Endothelial cell of umbilical vein (primary cell): ENCODE measurements around the gene SCUBE3. TPM values are rescaled to one million over a fixed set of nuclear protein-coding genes. Genes with fewer than 3 reads are reported as not detected.

Experiments used
- BruUV-seq: library from RNA; stranded (reverse); fragments of 400-500 nt; replicated peaks from 2 replicates; lab custom pipeline; 2021; lab: Mats Ljungman, UMichigan
- CTCF ChIA-PET: fragments of 300-600, 350-600 bp; sonication (Branson Sonifier 250); formaldehyde crosslinking; loops from one replicate; lab custom pipeline; 2021; ENCODE audit warnings: antibody characterized with exemption, inconsistent platforms; lab: Charles Lee
- POLR2A ChIA-PET: fragments of 300-600, 350-600 bp; sonication (Branson Sonifier 250); formaldehyde crosslinking; loops from one replicate; lab custom pipeline; 2021; ENCODE audit warnings: antibody characterized with exemption, inconsistent platforms; lab: Charles Lee
- DNase-seq: peaks from one replicate; pipeline ENCODE4 v3.0.0-alpha.2; 2011; ENCODE audit warnings: low read depth, low spot score
- FAIRE-seq: peaks from 2 replicates; lab custom pipeline; 2011; peaks lifted over from hg19 to GRCh38; lab: Jason Lieb, UNC
- H2AFZ ChIP-seq: 2 replicates; pipeline ENCODE4 v1.6.0; 2012; ENCODE audit warnings: low read depth, low read length, control low read depth, inconsistent platforms
- H3K27ac ChIP-seq: 2 replicates; pipeline ENCODE4 v1.5.1; 2011; ENCODE audit warnings: low read depth, mild to moderate bottlenecking, control low read depth, low read length, moderate library complexity; ENCODE audit not compliant: insufficient read depth
- H3K27me3 ChIP-seq, 2 experiments: 2 replicates each; pipeline versions ENCODE4 v1.6.0 to v1.6.1; 2011; ENCODE audit warnings: low read length in 2 of 2, mixed read lengths in 1 of 2; ENCODE audit not compliant: control insufficient read depth in 2 of 2, insufficient read depth in 2 of 2
- H3K36me3 ChIP-seq, 2 experiments: 2 replicates in 1 of 2; 3 replicates in 1 of 2; pipeline ENCODE4 v1.5.1; 2011; ENCODE audit warnings: low read length in 2 of 2, mild to moderate bottlenecking in 1 of 2, moderate library complexity in 1 of 2; ENCODE audit not compliant: control insufficient read depth in 2 of 2, insufficient read depth in 2 of 2; ENCODE audit errors: extremely low read depth in 1 of 2
- H3K4me1 ChIP-seq: 3 replicates; pipeline ENCODE4 v1.5.1; 2011; ENCODE audit warnings: mild to moderate bottlenecking, low read length; ENCODE audit not compliant: control insufficient read depth, insufficient read depth; ENCODE audit errors: extremely low read depth
- H3K4me2 ChIP-seq: 2 replicates; pipeline ENCODE4 v1.6.1; 2011; ENCODE audit warnings: low read length, control low read depth, mixed read lengths; ENCODE audit not compliant: insufficient read depth
- H3K4me3 ChIP-seq, 3 experiments: fragments of 200-600 bp in 1 of 3; sonication (generic), shearing (Covaris generic) in 1 of 3; replicated peaks in 1 of 3; 2 replicates each; pipeline ENCODE4 v1.5.1; 2011 to 2016; ENCODE audit warnings: control low read depth in 3 of 3, low read length in 3 of 3, mild to moderate bottlenecking in 2 of 3, inconsistent platforms in 1 of 3, low read depth in 1 of 3, moderate library complexity in 1 of 3; ENCODE audit not compliant: insufficient read depth in 1 of 3
- H3K79me2 ChIP-seq: 2 replicates; pipeline ENCODE4 v1.6.0; 2012; ENCODE audit warnings: low read length, inconsistent platforms; ENCODE audit not compliant: control insufficient read depth, insufficient read depth
- H3K9ac ChIP-seq: replicated peaks from 2 replicates; pipeline ENCODE3; 2011; ENCODE audit warnings: low read length, control low read depth; ENCODE audit not compliant: insufficient read depth; ENCODE audit errors: extremely low read depth
- H3K9me1 ChIP-seq: replicated peaks from 3 replicates; pipeline ENCODE4 v1.6.0; 2011; ENCODE audit warnings: mild to moderate bottlenecking, low read length; ENCODE audit not compliant: control insufficient read depth, insufficient read depth; ENCODE audit errors: extremely low read depth
- H3K9me3 ChIP-seq: replicated peaks from 2 replicates; pipeline ENCODE4 v1.5.1; 2012; ENCODE audit warnings: low read length, inconsistent platforms; ENCODE audit not compliant: control insufficient read depth, insufficient read depth
- H4K20me1 ChIP-seq: replicated peaks from 2 replicates; pipeline ENCODE3; 2011; ENCODE audit warnings: mild to moderate bottlenecking, low read length; ENCODE audit not compliant: control insufficient read depth, insufficient read depth; ENCODE audit errors: extremely low read depth
- EZH2 ChIP-seq: IDR thresholded peaks from 2 replicates; pipeline ENCODE4 v1.6.1; 2012; ENCODE audit warnings: borderline replicate concordance, low read depth, mild to moderate bottlenecking, moderate library complexity, low read length, inconsistent platforms; ENCODE audit not compliant: severe bottlenecking
- FOS ChIP-seq: IDR thresholded peaks from 2 replicates; pipeline ENCODE4 v1.6.1; 2011; ENCODE audit warnings: mild to moderate bottlenecking, low read length, moderate library complexity, borderline replicate concordance; ENCODE audit not compliant: insufficient read depth
- GATA2 ChIP-seq: IDR thresholded peaks from 2 replicates; pipeline ENCODE4 v1.7.0; 2011; ENCODE audit warnings: low read depth, mild to moderate bottlenecking, moderate library complexity, mixed read lengths, low read length; ENCODE audit not compliant: insufficient read length, insufficient read depth
- JUN ChIP-seq: IDR thresholded peaks from 2 replicates; pipeline ENCODE4 v1.6.1; 2011; ENCODE audit warnings: borderline replicate concordance, low read depth; ENCODE audit not compliant: insufficient read length, insufficient read depth
- MYC ChIP-seq: IDR thresholded peaks from one replicate; pipeline ENCODE4 v1.6.1; 2011; ENCODE audit warnings: mild to moderate bottlenecking, low read depth, low read length
- POLR2A ChIP-seq: IDR thresholded peaks from 2 replicates; pipeline ENCODE4 v1.6.1; 2012; ENCODE audit warnings: low read depth, mild to moderate bottlenecking, control low read depth, low read length
- POLR2AphosphoS5 ChIP-seq: IDR thresholded peaks from 2 replicates; pipeline ENCODE4 v1.6.1; 2012; ENCODE audit warnings: low read depth, mild to moderate bottlenecking, control low read depth, low read length, moderate library complexity; ENCODE audit not compliant: insufficient read depth
- dilution Hi-C: fragments of 300-500 bp; cut with MboI; formaldehyde crosslinking; loops from one replicate; pipeline ENCODE4 v1.15.0; 2019; ENCODE audit warnings: low sequenced_read_pairs; ENCODE audit not compliant: extremely low pct_ligation_motif_present
- intact Hi-C: fragments of 100-400 bp; cut with micrococcal nuclease; formaldehyde crosslinking; loops from one replicate; pipeline ENCODE4 v1.10.0; 2022
- polyA plus RNA-seq, 4 experiments: library from polyadenylated mRNA; depleted of rRNA in 3 of 4; stranded (reverse) in 3 of 4; unstranded in 1 of 4; fragments of >200 nt; gene quantifications; 2 replicates each; pipeline versions ENCODE4 v1.2.1 to v1.2.3, GENCODE V29; 2011 to 2012; ENCODE audit warnings: missing spikeins in 1 of 4
- total RNA-seq: library from RNA; stranded (reverse); gene quantifications from 2 replicates; pipeline ENCODE4 v1.2.3, GENCODE V29; 2021
- TF ChIP-seq, protein P1 (sequence below), 2 donors: IDR thresholded peaks; 1 replicate in 1 of 2; 2 replicates in 1 of 2; pipeline ENCODE4 v1.5.1; 2011; ENCODE audit warnings: low read length in 2 of 2, mild to moderate bottlenecking in 2 of 2, moderate library complexity in 2 of 2, control low read depth in 1 of 2, inconsistent platforms in 1 of 2, low read depth in 1 of 2; ENCODE audit not compliant: insufficient read depth in 1 of 2; ENCODE audit errors: extremely low read depth in 1 of 2
- TF ChIP-seq, protein P2 (sequence below): IDR thresholded peaks from 2 replicates; pipeline ENCODE4 v1.6.1; 2011; ENCODE audit not compliant: insufficient read depth, insufficient read length

Gene SCUBE3
- total and polyA plus RNA-seq, 2 donors (not counting 3 experiments of a cell fraction or from before 2014, with no cell fraction given), result 1.1 to 1.5 TPM

GRCh38 chr6:35181308-35181932 lies 32.3 kb upstream of the SCUBE3 start:
- peak; percentile 55 for FAIRE-seq
- Histone ChIP-seq H3K27ac (no peak overlapping the region), H3K36me3 (no peaks in the 10 kb centered on the region), H3K9ac (no peak overlapping the region), H3K4me2 (peak overlapping the region; percentile 53), H3K27me3 (peaks cover 0 to 3% of the 10 kb centered on the region in 2 experiments), H2AFZ (peak overlapping the region; percentile 54), H3K4me3 (no peak overlapping the region), H3K79me2 (no peaks in the 10 kb centered on the region), H4K20me1 (no peaks in the 10 kb centered on the region), H3K9me1 (no peaks in the 10 kb centered on the region), H3K9me3 (no peaks in the 10 kb centered on the region), H3K4me1 (peaks cover 9% of the 10 kb centered on the region)
- ChIA-PET POLR2A (no interaction called here), CTCF (interaction anchor here (1.7 kb wide), 1 partner anchor 24 kb away, joined by 12 read pairs; no protein-coding TSS in a partner anchor)
- no peak for DNase-seq
- intact Hi-C loops (no loop called here), dilution Hi-C loops (no loop called here)
- no TSS peak for BruUV-seq
- TF ChIP-seq, protein P1, sequence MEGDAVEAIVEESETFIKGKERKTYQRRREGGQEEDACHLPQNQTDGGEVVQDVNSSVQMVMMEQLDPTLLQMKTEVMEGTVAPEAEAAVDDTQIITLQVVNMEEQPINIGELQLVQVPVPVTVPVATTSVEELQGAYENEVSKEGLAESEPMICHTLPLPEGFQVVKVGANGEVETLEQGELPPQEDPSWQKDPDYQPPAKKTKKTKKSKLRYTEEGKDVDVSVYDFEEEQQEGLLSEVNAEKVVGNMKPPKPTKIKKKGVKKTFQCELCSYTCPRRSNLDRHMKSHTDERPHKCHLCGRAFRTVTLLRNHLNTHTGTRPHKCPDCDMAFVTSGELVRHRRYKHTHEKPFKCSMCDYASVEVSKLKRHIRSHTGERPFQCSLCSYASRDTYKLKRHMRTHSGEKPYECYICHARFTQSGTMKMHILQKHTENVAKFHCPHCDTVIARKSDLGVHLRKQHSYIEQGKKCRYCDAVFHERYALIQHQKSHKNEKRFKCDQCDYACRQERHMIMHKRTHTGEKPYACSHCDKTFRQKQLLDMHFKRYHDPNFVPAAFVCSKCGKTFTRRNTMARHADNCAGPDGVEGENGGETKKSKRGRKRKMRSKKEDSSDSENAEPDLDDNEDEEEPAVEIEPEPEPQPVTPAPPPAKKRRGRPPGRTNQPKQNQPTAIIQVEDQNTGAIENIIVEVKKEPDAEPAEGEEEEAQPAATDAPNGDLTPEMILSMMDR (IDR thresholded peaks at IDR 0.05; ENCODE audit: extremely low read depth in 1 of 2, insufficient read depth in 1 of 2, low read depth in 1 of 2, low read length in 2 of 2), result no peak
- TF ChIP-seq EZH2 (no peak), GATA2 (no peak), FOS (no peak), MYC (no peak), POLR2AphosphoS5 (no peak), JUN (no peak), POLR2A (no peak)
- TF ChIP-seq, protein P2, sequence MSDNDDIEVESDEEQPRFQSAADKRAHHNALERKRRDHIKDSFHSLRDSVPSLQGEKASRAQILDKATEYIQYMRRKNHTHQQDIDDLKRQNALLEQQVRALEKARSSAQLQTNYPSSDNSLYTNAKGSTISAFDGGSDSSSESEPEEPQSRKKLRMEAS, result no peak
